ENCODE results near the gene KCNJ1. TPM values are rescaled to one million over a fixed set of nuclear protein-coding genes. Genes with fewer than 3 reads are reported as not detected.

KCNJ1 gene
- total RNA-seq, 1 donor from 2014 or later = 0.41 TPM

GRCh38 chr11:128819198-128819597, 47.9 kb downstream of the KCNJ1 start:
- Histone ChIP-seq H3K27ac (no peak overlapping the region), H3K9me3 (ENCODE audit: low read depth) (no peaks in the 10 kb centered on the region), H3K79me2 (ENCODE audit: low read depth) (no peaks in the 10 kb centered on the region), H3K4me2 (no peak overlapping the region), H3K36me3 (no peaks in the 10 kb centered on the region), H2AFZ (replicated peaks) (no peak overlapping the region), H3K4me1 (peaks cover 20% of the 10 kb centered on the region), H3F3A (ENCODE audit: low read depth) (no peaks in the 10 kb centered on the region), H3K27me3 (no peaks in the 10 kb centered on the region), H4K20me1 (ENCODE audit: low read depth) (no peaks in the 10 kb centered on the region), H3K4me3 (no peak overlapping the region), H3K9ac (no peak overlapping the region)
- Mint-ChIP-seq H3K36me3 (no peaks in the 10 kb centered on the region), H3K9me3 (peaks cover 4% of the 10 kb centered on the region), H3K4me1 (peaks cover 21% of the 10 kb centered on the region), H3K27me3 (ENCODE audit: insufficient read depth, low read depth) (peaks cover 14% of the 10 kb centered on the region), H3K4me3 (no peak overlapping the region), H3K27ac (no peak overlapping the region)
- no peak for DNase-seq (ENCODE audit: low spot score)
- TF ChIP-seq EZH2 (IDR thresholded peaks at IDR 0.05) = no peak
- no peak for TF ChIP-seq CTCF (IDR thresholded peaks at IDR 0.05)
- no peak for TF ChIP-seq EZH2phosphoT487 (IDR thresholded peaks at IDR 0.05)

GRCh38 chr11:128814856-128815705, 52.0 kb downstream of the KCNJ1 start:
- Histone ChIP-seq H3K9me3 (ENCODE audit: low read depth) (no peaks in the 10 kb centered on the region), H3F3A (ENCODE audit: low read depth) (no peaks in the 10 kb centered on the region), H3K4me3 (peak overlapping the region; percentile 25), H3K27me3 (no peaks in the 10 kb centered on the region), H3K27ac (no peak overlapping the region), H3K9ac (no peak overlapping the region), H3K4me2 (peak overlapping the region; percentile 72), H3K79me2 (ENCODE audit: low read depth) (no peaks in the 10 kb centered on the region), H2AFZ (replicated peaks) (peak overlapping the region; percentile 96), H3K4me1 (peaks cover 12% of the 10 kb centered on the region), H4K20me1 (ENCODE audit: low read depth) (no peaks in the 10 kb centered on the region), H3K36me3 (no peaks in the 10 kb centered on the region)
- H3K4me3 Mint-ChIP-seq = peak overlapping the region; percentile 17
- H3K4me1 Mint-ChIP-seq = peaks cover 12% of the 10 kb centered on the region
- H3K36me3 Mint-ChIP-seq = no peaks in the 10 kb centered on the region
- DNase-seq (ENCODE audit: low spot score) = peak; percentile 94
- H3K27me3 Mint-ChIP-seq (ENCODE audit: insufficient read depth, low read depth) = peaks cover 2% of the 10 kb centered on the region
- H3K27ac Mint-ChIP-seq = peak overlapping the region; percentile 61
- TF ChIP-seq EZH2 (IDR thresholded peaks at IDR 0.05) = no peak
- no peak for TF ChIP-seq CTCF (IDR thresholded peaks at IDR 0.05)
- TF ChIP-seq EZH2phosphoT487 (IDR thresholded peaks at IDR 0.05) = no peak
- no peaks in the 10 kb centered on the region for H3K9me3 Mint-ChIP-seq

- no peak for DNase-seq (ENCODE audit: low spot score)
- H3K4me2 ChIP-seq = no peak overlapping the region
- no peak for TF ChIP-seq EZH2phosphoT487 (IDR thresholded peaks at IDR 0.05)
- TF ChIP-seq EZH2 (IDR thresholded peaks at IDR 0.05) = no peak
- TF ChIP-seq CTCF (IDR thresholded peaks at IDR 0.05) = no peak
- Mint-ChIP-seq H3K27ac (no peak overlapping the region), H3K27me3 (ENCODE audit: insufficient read depth, low read depth) (peaks cover 2% of the 10 kb centered on the region), H3K36me3 (no peaks in the 10 kb centered on the region), H3K4me1 (peaks cover 12% of the 10 kb centered on the region), H3K9me3 (no peaks in the 10 kb centered on the region), H3K4me3 (no peak overlapping the region)
- no peaks in the 10 kb centered on the region for H3K9me3 ChIP-seq (ENCODE audit: low read depth)
- H3K4me1 ChIP-seq = peaks cover 12% of the 10 kb centered on the region
- no peaks in the 10 kb centered on the region for H3K79me2 ChIP-seq (ENCODE audit: low read depth)
- no peaks in the 10 kb centered on the region for H3K36me3 ChIP-seq
- H2AFZ ChIP-seq (replicated peaks) = no peak overlapping the region
- H4K20me1 ChIP-seq (ENCODE audit: low read depth) = no peaks in the 10 kb centered on the region
- H3K4me3 ChIP-seq = no peak overlapping the region
- no peak overlapping the region for H3K9ac ChIP-seq
- H3F3A ChIP-seq (ENCODE audit: low read depth) = no peaks in the 10 kb centered on the region
- no peaks in the 10 kb centered on the region for H3K27me3 ChIP-seq
- H3K27ac ChIP-seq = no peak overlapping the region
These were observed 53.4 kb downstream of the KCNJ1 start for GRCh38 chr11:128813729-128814128.

All from neural progenitor cell (in vitro differentiated cells).